PC-9 (cell line): ENCODE measurements around the gene ELMO1.

ENCODE experiments used
- EZH2 ChIP-seq: fragments of 200-600 bp; sonication (generic); IDR thresholded peaks from 2 replicates; pipeline ENCODE4 v1.8.0; 2017; ENCODE audit warnings: antibody characterized with exemption, low read depth
- TF ChIP-seq, protein P1 (sequence below): fragments of 200-600 bp; sonication (generic); conservative IDR thresholded peaks from 2 replicates; pipeline ENCODE4 v1.6.1; 2017; ENCODE audit warnings: mixed run types, antibody characterized with exemption, mild to moderate bottlenecking, moderate library complexity

DNA sequence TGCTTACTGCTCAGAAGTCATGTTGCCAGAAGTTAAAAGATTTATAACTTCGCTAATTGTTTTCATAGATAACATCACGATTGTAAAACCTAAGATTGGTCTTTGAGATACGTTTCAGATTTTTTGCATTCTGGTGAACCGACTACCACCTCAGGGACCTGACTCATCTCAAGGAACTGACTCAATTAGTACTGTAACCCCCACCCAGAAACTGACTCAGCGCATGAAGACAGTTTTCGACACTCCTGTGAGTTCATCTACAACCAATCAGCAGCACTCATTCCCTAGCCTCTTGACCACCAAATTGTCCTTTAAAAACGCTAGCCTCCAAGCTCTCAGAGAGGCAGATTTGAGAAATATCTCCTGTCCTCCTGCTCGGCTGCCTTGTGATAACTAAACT is 72.3 kb downstream of the ELMO1 start:
- TF ChIP-seq, protein P1, sequence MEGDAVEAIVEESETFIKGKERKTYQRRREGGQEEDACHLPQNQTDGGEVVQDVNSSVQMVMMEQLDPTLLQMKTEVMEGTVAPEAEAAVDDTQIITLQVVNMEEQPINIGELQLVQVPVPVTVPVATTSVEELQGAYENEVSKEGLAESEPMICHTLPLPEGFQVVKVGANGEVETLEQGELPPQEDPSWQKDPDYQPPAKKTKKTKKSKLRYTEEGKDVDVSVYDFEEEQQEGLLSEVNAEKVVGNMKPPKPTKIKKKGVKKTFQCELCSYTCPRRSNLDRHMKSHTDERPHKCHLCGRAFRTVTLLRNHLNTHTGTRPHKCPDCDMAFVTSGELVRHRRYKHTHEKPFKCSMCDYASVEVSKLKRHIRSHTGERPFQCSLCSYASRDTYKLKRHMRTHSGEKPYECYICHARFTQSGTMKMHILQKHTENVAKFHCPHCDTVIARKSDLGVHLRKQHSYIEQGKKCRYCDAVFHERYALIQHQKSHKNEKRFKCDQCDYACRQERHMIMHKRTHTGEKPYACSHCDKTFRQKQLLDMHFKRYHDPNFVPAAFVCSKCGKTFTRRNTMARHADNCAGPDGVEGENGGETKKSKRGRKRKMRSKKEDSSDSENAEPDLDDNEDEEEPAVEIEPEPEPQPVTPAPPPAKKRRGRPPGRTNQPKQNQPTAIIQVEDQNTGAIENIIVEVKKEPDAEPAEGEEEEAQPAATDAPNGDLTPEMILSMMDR: no peak
- TF ChIP-seq EZH2: no peak
